ENCODE data around the gene MFAP1. TPM values are rescaled to one million over a fixed set of nuclear protein-coding genes. Genes with fewer than 3 reads are reported as not detected.
"Not testable (repeated sequence)": the region's sequence is repeated elsewhere in the genome, so short reads cannot be mapped to it uniquely, and the experiment has no call there.

Gene MFAP1
- total RNA-seq, 4 donors from 2014 or later, result 13.9 to 18.0 (median 14.4) TPM

GRCh38 chr15:43828061-43828657 is 3.7 kb upstream of the MFAP1 start:
- no peak for DNase-seq (ENCODE audit: low spot score)
- no peak for ATAC-seq (ENCODE audit: low FRiP score)
- no peak for TF ChIP-seq CTCF (IDR thresholded peaks at IDR 0.05)

GRCh38 chr15:43826508-43827341 is 2.2 kb upstream of the MFAP1 start, which contains the start of gene WDR76:
Gene WDR76, plus strand, starts transcription at chr15:43827002. Its CDS starts 31 bp downstream, at chr15:43827033.
- TF ChIP-seq CTCF (IDR thresholded peaks at IDR 0.05), result no peak
- DNase-seq (ENCODE audit: low spot score), result peak; percentile 54
- peak; percentile 82 for ATAC-seq (ENCODE audit: low FRiP score)

- no peak for DNase-seq (ENCODE audit: low spot score)
- ATAC-seq (ENCODE audit: low FRiP score), result no peak
- no peak for TF ChIP-seq CTCF (IDR thresholded peaks at IDR 0.05)
These were observed 1.6 kb upstream of the MFAP1 start for GRCh38 chr15:43826029-43826507.

GRCh38 chr15:43825305-43825704 is 815 bp upstream of the MFAP1 start:
- ATAC-seq (ENCODE audit: low FRiP score); DNase-seq (ENCODE audit: low spot score): not testable (repeated sequence)

GRCh38 chr15:43821505-43821904 is 3.0 kb downstream of the MFAP1 start:
- ATAC-seq (ENCODE audit: low FRiP score), result no peak

GRCh38 chr15:43815064-43815463 is 9.4 kb downstream of the MFAP1 start:
- not testable (repeated sequence) for ATAC-seq (ENCODE audit: low FRiP score); DNase-seq (ENCODE audit: low spot score)

More at GRCh38 chr15:43821505-43821904, 3.0 kb downstream of the MFAP1 start:
- TF ChIP-seq CTCF (IDR thresholded peaks at IDR 0.05), result no peak
- DNase-seq (ENCODE audit: low spot score), result no peak

- TF ChIP-seq CTCF (IDR thresholded peaks at IDR 0.05), result no peak
- no peak for DNase-seq (ENCODE audit: low spot score)
- no peak for ATAC-seq (ENCODE audit: low FRiP score)
These were observed 15.4 kb downstream of the MFAP1 start for GRCh38 chr15:43808960-43809678.
